HG03378 (cell line): ENCODE data around the gene GTSF1L.
"Not testable (repeated sequence)": the region's sequence is repeated elsewhere in the genome, so short reads cannot be mapped to it uniquely, and the experiment has no call there.

Source experiments
- ATAC-seq: cut with Tn5 transposase; IDR thresholded peaks from one replicate; pipeline ENCODE4 v1.9.1; 2021; ENCODE audit warnings: mild to moderate bottlenecking, moderate library complexity; ENCODE audit not compliant: unreplicated experiment

The GTSF1L gene

DNA sequence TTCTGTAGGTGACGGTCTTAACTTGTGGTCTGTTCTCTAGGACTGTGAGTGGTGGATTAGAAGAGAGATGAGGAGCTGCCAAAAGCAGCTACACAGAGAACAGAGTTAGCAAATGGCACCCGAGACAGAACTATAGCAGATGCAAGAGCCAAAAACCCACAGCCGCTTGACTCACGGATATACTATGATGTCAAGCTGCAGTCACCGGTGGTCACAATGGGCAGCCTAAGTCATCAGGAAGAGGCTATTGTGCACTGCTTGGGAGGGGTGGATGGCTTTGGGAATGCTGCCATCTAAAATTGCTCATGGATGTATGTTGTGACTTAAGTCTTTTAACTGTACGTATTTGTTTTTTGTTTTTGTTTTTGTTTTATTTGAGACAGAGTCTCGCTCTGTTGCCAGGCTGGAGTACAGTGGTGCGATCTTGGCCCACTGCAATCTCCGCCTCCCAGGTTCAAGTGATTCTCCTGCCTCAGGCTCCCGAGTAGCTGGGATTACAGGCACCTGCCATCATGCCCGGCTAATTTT, at the start of gene GTSF1L:
TSS of gene GTSF1L (minus strand) at position 192 of the 528 bp plus-strand sequence. CDS start 308 bp downstream, outside the sequence.
- ATAC-seq = no peak

GRCh38 chr20:43774754-43775153, 48.0 kb upstream of the GTSF1L start:
- ATAC-seq = no peak

- no peak for ATAC-seq
Measured at GRCh38 chr20:43771503-43772190, 44.8 kb upstream of the GTSF1L start.

GRCh38 chr20:43770342-43770741, 43.5 kb upstream of the GTSF1L start:
- ATAC-seq = no peak

- no peak for ATAC-seq
Measured at GRCh38 chr20:43767686-43768474, 41.1 kb upstream of the GTSF1L start.

- ATAC-seq = no peak
Measured at GRCh38 chr20:43766917-43767316, 40.1 kb upstream of the GTSF1L start.

DNA sequence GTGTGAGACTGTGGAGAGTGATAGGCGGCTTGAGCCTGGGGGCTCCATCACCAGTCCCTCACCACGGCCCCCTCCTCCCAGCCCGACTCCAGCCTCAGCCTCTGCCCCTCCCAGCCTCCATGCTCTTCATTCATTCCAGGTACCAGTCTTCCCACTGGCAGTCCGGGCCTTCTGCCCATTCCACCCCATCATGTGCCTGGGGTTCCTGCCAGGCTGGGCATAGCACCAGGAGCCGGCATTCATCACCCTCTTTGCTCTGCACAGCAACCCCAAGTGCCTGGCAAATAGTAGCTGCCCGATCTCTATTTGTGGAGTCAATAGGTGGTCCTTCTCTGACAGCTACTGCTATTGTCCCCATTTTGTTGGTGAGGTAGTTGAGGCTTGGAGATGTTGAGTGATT, 39.6 kb upstream of the GTSF1L start:
- ATAC-seq = no peak

DNA sequence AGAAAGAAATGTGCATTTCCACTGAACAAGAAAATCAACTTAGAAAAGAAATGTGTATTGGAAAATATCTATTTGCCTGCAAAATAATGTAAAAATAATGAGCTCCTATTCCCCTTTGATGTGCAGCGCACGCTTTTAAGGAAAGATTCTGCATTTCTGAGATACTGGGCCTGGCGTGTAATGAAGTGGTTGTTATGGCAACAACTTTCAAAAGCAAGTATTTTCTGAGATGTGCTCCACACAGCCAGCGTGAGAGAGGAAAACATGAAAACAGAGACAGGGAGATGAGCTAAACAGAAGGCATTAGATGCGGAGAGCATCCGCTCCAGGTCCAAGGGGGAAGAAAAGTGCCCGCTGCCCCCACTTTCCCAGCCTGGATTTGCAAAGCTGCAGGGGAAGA, 39.1 kb upstream of the GTSF1L start:
- ATAC-seq = no peak

- ATAC-seq = no peak
Measured at GRCh38 chr20:43762911-43763310, 36.1 kb upstream of the GTSF1L start.

GRCh38 chr20:43761386-43762340, 34.9 kb upstream of the GTSF1L start:
- ATAC-seq = no peak

GRCh38 chr20:43757888-43758287, 31.1 kb upstream of the GTSF1L start:
- not testable (repeated sequence) for ATAC-seq

DNA sequence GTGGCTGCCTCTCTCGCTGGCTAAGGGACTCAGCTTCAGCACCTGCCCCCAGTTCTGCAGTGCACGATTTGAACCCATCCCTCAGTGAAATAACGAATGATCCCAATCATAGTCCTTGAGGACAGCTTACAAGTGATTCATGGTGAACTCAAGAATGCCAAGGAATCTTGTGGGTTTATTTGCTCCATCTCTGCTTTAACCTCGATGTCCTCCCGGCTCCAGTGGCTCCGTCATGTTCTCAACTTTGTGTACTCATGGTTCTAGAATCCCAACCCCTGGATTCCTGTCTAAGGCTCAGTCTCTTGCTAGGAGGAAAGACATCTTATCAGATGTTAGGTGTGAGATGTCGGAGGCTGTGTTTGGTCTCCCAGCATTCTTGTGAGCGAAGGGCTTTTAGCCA, 29.0 kb upstream of the GTSF1L start:
- no peak for ATAC-seq

DNA sequence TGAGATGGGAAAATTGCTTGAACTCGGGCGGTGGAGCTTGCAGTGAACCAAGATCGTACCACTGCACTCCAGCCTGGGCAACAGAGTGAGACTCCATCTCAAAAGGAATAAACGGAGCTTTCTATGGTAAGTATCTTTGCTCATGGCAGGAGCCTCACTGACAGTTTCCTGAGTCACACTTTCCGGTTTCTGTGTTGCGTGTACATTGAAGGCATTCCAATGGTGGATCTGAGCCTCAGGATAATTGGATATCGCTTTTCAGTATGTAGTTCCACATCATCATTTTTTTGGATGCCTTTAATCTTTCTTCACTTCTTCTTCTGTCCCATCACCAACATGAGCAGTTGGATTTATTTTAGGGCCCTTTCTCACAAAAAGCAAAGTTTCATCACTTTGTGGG, 28.6 kb upstream of the GTSF1L start:
- ATAC-seq = no peak

DNA sequence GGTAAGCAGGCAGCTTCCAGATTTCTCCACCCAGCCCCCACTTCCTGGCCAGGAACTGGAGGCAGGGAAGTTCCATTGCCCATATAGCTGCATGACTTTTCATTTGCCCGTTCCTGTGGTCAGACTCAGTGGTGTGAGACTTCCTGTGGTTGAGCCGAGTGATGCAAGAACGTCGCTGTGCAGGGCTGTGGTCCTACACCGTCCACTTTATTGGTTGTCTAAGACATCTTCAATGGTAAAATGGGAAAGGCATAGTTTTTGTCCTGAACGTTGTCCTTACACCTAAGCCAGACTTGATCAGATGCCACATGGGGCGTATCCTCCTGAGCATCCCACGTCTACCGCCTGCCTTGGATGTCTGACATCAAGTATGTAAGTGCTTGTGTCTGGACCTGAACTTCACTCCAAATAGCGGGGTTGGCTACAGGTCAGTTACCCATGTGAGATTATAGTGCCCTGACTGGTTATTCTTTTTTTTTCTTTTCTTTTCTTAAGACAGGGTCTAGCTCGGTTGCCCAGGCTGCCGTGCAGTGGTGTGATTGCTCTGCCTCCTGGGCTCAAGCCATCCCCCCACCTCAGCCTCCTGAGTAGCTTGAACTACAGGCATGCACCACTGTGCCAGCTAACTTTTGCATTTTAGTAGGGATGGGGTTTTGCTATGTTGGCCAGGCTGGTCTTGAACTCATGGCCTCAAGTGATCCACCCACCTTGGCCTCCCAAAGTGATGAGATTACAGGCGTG, 25.9 kb upstream of the GTSF1L start:
- peak; percentile 54 for ATAC-seq

GRCh38 chr20:43752051-43752360, 25.2 kb upstream of the GTSF1L start:
- no peak for ATAC-seq

- ATAC-seq = peak; percentile 86
Measured at GRCh38 chr20:43751167-43752050, 24.6 kb upstream of the GTSF1L start.

- no peak for ATAC-seq
Measured at GRCh38 chr20:43750774-43751166, 24.0 kb upstream of the GTSF1L start.

DNA sequence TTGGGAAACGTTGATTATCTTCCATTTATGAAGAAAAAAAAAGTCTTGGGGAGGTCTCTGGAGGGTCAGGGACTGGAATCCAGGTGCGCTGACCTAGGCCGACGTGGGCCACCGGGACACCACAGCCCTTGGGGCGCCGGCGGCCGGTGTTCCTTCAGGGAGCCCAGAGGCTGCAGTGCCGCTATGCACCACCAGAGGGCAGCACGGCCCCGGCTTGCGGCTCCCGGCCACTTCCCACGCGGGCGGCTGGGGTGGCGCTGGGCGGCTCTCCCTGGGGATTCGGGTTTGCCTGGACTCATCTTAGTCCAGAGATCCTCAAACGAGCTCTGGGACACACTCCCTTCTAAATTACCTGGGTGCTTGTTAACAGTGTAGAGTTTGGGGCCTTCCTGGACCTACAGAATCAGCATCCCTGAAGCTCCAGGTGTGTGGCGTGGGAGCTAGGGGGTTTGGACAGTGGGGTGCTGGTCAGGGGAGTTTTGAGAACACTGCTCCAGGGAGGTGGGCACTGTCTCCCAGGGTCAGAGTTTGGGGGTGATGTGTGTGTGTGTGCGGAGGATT, 23.0 kb upstream of the GTSF1L start:
- ATAC-seq = no peak

DNA sequence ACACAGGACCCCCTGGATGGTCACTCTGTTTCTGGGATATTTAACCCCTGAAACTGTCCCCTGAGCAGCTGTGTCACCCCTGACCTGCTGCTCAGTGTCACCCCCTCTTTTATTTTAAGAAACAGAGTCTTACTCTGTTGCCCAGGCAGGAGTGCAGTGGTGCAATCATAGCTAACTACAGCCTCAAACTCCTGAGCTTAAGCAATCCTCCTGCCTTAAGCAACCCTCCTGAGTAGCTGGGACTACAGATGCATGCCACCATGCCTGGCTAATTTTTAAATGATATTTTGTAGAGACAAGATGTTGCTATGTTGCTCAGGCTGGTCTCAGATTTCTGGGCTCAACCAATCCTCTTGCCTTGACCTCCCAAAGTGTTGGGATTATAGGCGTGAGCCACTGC, 21.5 kb upstream of the GTSF1L start:
- no peak for ATAC-seq
